ENCODE results near the gene BEAN1. TPM values are rescaled to one million over a fixed set of nuclear protein-coding genes. Genes with fewer than 3 reads are reported as not detected.
"Not testable (repeated sequence)": the region's sequence is repeated elsewhere in the genome, so short reads cannot be mapped to it uniquely, and the experiment has no call there.

Gene BEAN1
- total RNA-seq, 4 donors from 2014 or later = 0.23 to 0.50 TPM; not detected in 2

GRCh38 chr16:66512272-66513110 lies 85.4 kb downstream of the BEAN1 start:
- intact Hi-C loops (cut with DNase I) = no loop called here
- peak in 1 of 3 experiments; percentile 1 for TF ChIP-seq CTCF (IDR thresholded peaks at IDR 0.05)
- no peak for TF ChIP-seq POLR2A (IDR thresholded peaks at IDR 0.05; ENCODE audit: low read depth)
- no peaks in the 10 kb centered on the region for H3K27me3 ChIP-seq
- no peak overlapping the region for H3K4me3 ChIP-seq
- WGBS = 85% methylated on average over 15 of the region's 15 CpGs
- DNase-seq (ENCODE audit: extremely low spot score) = no peak
- H3K27ac ChIP-seq (replicated peaks in 1 of 4) = peak overlapping the region; percentile 22 to 70 (median 52)
- H3K9me3 ChIP-seq = no peaks in the 10 kb centered on the region
- peaks cover 63 to 76% (median 75%) of the 10 kb centered on the region in 4 donors for H3K4me1 ChIP-seq
- peaks cover 0 to 51% (median 31%) of the 10 kb centered on the region in 4 donors for H3K36me3 ChIP-seq

- intact Hi-C loops (cut with DNase I) = no loop called here
- peaks cover 0 to 49% (median 30%) of the 10 kb centered on the region in 4 donors for H3K36me3 ChIP-seq
- no peak for DNase-seq (ENCODE audit: extremely low spot score)
- TF ChIP-seq EP300 (IDR thresholded peaks at IDR 0.05) = no peak
- TF ChIP-seq POLR2AphosphoS5 (IDR thresholded peaks at IDR 0.05) = no peak
- TF ChIP-seq CTCF (IDR thresholded peaks at IDR 0.05) = no peak
- no peak for TF ChIP-seq POLR2A (IDR thresholded peaks at IDR 0.05; ENCODE audit: low read depth)
- H3K27ac ChIP-seq (replicated peaks in 1 of 4) = peak overlapping the region; percentile 22 to 70 (median 36)
- no peaks in the 10 kb centered on the region for H3K9me3 ChIP-seq
- peaks cover 68 to 80% (median 77%) of the 10 kb centered on the region in 4 donors for H3K4me1 ChIP-seq
- no peaks in the 10 kb centered on the region for H3K27me3 ChIP-seq
- 90% methylated on average over 7 of the region's 8 CpGs for WGBS
- no peak overlapping the region for H3K4me3 ChIP-seq
Measured at GRCh38 chr16:66513111-66513723, 86.1 kb downstream of the BEAN1 start.

- 95% methylated on average over 9 of the region's 17 CpGs for WGBS
- DNase-seq (ENCODE audit: extremely low spot score); H3K27me3 ChIP-seq; H3K27ac ChIP-seq (replicated peaks in 1 of 4); H3K4me3 ChIP-seq; H3K9me3 ChIP-seq; intact Hi-C loops (cut with DNase I): not testable (repeated sequence)
- peaks cover 67 to 79% (median 78%) of the 10 kb centered on the region in 4 donors for H3K4me1 ChIP-seq
- peaks cover 0 to 43% (median 31%) of the 10 kb centered on the region in 4 donors for H3K36me3 ChIP-seq
Measured at GRCh38 chr16:66514391-66514790, 87.3 kb downstream of the BEAN1 start.

GRCh38 chr16:66514980-66515595 lies 88.0 kb downstream of the BEAN1 start:
- H3K27me3 ChIP-seq; intact Hi-C loops (cut with DNase I); H3K9me3 ChIP-seq; H3K4me3 ChIP-seq; DNase-seq (ENCODE audit: extremely low spot score): not testable (repeated sequence)
- H3K27ac ChIP-seq (replicated peaks in 1 of 4) = peak overlapping the region; percentile 81 to 94 (median 89)
- peaks cover 0 to 48% (median 31%) of the 10 kb centered on the region in 4 donors for H3K36me3 ChIP-seq
- WGBS = 89% methylated on average over 9 of the region's 10 CpGs
- H3K4me1 ChIP-seq = peaks cover 74 to 85% (median 82%) of the 10 kb centered on the region in 4 donors

- Histone ChIP-seq H3K4me3 (no peak overlapping the region), H3K4me1 (peaks cover 75 to 85% (median 82%) of the 10 kb centered on the region in 4 donors), H3K27me3 (no peaks in the 10 kb centered on the region), H3K9me3 (no peaks in the 10 kb centered on the region), H3K27ac (replicated peaks in 1 of 4) (peak overlapping the region; percentile 81 to 94 (median 89)), H3K36me3 (peaks cover 0 to 46% (median 27%) of the 10 kb centered on the region in 4 donors)
- 64% methylated on average over 11 of the region's 12 CpGs for WGBS
- TF ChIP-seq POLR2AphosphoS5 (IDR thresholded peaks at IDR 0.05) = no peak
- TF ChIP-seq POLR2A (IDR thresholded peaks at IDR 0.05; ENCODE audit: low read depth) = no peak
- TF ChIP-seq EP300 (IDR thresholded peaks at IDR 0.05) = no peak
- TF ChIP-seq CTCF (IDR thresholded peaks at IDR 0.05) = peak; percentile 14 to 30 (median 25)
- no peak for DNase-seq (ENCODE audit: extremely low spot score)
- intact Hi-C loops (cut with DNase I) = no loop called here
Measured at GRCh38 chr16:66515596-66516508, 88.8 kb downstream of the BEAN1 start.
